Epithelial cell of proximal tubule (primary cell): ENCODE measurements around the gene IPP. TPM values are rescaled to one million over a fixed set of nuclear protein-coding genes. Genes with fewer than 3 reads are reported as not detected.
"Not testable (repeated sequence)": the region's sequence is repeated elsewhere in the genome, so short reads cannot be mapped to it uniquely, and the experiment has no call there.

Source experiments
- DNase-seq: peaks from one replicate; pipeline ENCODE4 v3.0.0-alpha.2; 2011; ENCODE audit warnings: low read depth
- H3K4me3 ChIP-seq: 2 replicates; pipeline ENCODE4 v1.5.1; 2011; ENCODE audit warnings: low read depth, mild to moderate bottlenecking, low read length
- total RNA-seq: library from RNA; depleted of rRNA; stranded (reverse); fragments of >200 nt; gene quantifications from 2 replicates; pipeline ENCODE4 v1.2.3, GENCODE V29; 2015
- TF ChIP-seq, protein P1 (sequence below): conservative IDR thresholded peaks from 2 replicates; pipeline ENCODE4 v1.5.1; 2012; ENCODE audit warnings: low read depth, mild to moderate bottlenecking, low read length

The IPP gene
- total RNA-seq, 1 donor from 2014 or later: 4.7 TPM

- no peak overlapping the region for H3K4me3 ChIP-seq
- TF ChIP-seq, protein P1, sequence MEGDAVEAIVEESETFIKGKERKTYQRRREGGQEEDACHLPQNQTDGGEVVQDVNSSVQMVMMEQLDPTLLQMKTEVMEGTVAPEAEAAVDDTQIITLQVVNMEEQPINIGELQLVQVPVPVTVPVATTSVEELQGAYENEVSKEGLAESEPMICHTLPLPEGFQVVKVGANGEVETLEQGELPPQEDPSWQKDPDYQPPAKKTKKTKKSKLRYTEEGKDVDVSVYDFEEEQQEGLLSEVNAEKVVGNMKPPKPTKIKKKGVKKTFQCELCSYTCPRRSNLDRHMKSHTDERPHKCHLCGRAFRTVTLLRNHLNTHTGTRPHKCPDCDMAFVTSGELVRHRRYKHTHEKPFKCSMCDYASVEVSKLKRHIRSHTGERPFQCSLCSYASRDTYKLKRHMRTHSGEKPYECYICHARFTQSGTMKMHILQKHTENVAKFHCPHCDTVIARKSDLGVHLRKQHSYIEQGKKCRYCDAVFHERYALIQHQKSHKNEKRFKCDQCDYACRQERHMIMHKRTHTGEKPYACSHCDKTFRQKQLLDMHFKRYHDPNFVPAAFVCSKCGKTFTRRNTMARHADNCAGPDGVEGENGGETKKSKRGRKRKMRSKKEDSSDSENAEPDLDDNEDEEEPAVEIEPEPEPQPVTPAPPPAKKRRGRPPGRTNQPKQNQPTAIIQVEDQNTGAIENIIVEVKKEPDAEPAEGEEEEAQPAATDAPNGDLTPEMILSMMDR: no peak
- no peak for DNase-seq
These were observed 15.7 kb upstream of the IPP start for GRCh38 chr1:45765999-45766792.

GRCh38 chr1:45762291-45762690 is 11.8 kb upstream of the IPP start:
- TF ChIP-seq, protein P1: no peak
- DNase-seq: no peak
- H3K4me3 ChIP-seq: no peak overlapping the region

DNA sequence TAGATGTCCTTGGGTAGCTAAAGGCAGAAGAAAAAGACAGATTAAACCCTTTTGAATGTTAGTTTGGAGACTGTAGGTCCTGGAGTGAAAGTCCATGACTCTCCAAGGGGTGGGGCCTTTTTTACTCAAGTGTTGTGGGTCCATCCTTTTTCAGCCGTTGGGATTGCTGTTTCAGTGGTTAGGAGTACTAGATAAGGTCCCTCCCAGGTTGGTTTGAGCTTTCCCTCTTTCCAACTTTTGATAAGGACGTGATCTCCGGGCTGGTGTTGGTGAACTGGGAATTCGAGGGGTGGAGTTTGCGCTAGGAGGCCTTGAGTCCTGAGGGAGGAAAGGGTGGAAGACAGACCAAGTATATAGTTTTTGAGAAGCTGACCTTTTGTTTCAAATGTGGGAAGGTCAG is 5.2 kb upstream of the IPP start:
- no peak overlapping the region for H3K4me3 ChIP-seq
- no peak for DNase-seq
- TF ChIP-seq, protein P1: no peak

- H3K4me3 ChIP-seq: no peak overlapping the region
- DNase-seq: no peak
- TF ChIP-seq, protein P1: no peak
These were observed 3.0 kb upstream of the IPP start for GRCh38 chr1:45753248-45754037.

- no peak overlapping the region for H3K4me3 ChIP-seq
- DNase-seq: no peak
- TF ChIP-seq, protein P1: no peak
These were observed 2.1 kb upstream of the IPP start for GRCh38 chr1:45752441-45753052.

- TF ChIP-seq, protein P1: no peak
- no peak overlapping the region for H3K4me3 ChIP-seq
- no peak for DNase-seq
These were observed 1.6 kb upstream of the IPP start for GRCh38 chr1:45752014-45752413.

- not testable (repeated sequence) for DNase-seq
- H3K4me3 ChIP-seq: peak overlapping the region; percentile 82
These were observed 786 bp upstream of the IPP start for GRCh38 chr1:45751039-45751838.
